Limb (tissue), 2 donors: ENCODE measurements around the gene TTC39B.

Experiments used
- DNase-seq, 2 donors: peaks; one replicate each; pipeline ENCODE4 v3.0.0-alpha.2; 2016; ENCODE audit errors: extremely low spot score in 2 of 2

Gene TTC39B

DNA sequence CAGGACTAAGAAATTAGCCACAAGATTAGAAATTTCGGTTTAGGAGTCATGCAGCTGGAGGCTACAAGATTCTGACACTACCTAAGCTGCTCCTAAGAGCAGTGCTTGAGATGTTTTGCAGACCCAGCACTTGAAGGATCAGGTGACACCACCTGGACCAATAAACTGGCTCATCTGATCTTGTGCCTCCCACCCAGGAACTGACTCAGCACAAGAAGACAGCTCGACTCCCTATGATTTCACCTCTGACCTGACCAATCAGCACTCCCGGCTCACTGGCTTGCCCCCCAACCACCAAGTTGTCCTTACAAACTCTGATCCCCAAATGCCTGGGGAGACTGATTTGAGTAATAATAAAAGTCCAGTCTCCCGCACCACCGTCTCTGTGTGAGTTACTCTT, 170.4 kb downstream of the TTC39B start:
- DNase-seq, result no peak

DNA sequence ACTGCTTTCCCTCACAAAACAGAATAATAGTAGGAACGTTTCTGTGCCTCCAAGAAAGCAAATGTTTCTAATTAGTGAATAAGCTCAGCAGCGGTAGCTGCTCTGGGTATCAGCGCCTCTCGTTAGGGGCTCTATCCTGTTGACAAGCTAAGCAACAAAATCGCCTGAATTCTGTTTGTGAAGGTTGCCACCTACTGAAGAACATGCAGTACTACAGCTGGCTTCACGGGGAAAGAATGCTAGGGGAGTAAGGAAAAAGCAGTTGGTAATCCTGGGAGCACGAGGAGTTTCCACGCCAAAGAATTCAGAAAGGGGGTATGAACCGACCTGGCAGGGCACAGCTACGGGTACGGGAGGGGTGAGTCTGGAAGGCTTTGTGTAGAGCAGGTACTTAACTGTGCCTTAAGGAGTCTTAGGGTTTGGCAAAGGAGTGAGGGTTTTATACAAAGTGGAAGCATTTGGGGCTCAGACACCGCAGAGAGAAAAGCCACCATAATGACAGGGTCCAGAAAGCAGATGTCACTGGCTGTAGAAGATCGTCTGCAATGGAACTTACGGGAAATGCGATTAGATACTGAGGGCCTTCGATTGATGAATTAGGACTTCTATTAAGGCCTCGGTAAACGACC, 171.7 kb downstream of the TTC39B start:
- DNase-seq, result peak; percentile 78 to 89

DNA sequence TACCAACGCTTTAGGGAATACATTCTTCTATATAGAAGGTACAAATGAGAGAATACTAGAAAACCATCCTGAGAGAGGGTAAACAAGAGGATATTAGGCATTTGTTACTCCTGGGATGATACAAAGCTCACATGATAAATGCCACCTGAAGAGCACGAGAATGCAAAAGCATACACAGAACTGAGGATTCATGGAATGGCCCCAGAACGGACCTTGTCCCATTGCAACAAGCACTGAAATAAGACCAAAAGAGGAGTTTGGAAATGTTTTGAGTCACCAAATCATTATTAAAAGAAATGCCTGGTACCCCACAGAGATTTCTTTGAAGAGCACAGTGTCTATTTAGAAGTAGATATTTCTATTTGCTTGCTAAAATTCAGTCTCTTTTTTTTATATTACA, 173.5 kb downstream of the TTC39B start:
- DNase-seq, result no peak

DNA sequence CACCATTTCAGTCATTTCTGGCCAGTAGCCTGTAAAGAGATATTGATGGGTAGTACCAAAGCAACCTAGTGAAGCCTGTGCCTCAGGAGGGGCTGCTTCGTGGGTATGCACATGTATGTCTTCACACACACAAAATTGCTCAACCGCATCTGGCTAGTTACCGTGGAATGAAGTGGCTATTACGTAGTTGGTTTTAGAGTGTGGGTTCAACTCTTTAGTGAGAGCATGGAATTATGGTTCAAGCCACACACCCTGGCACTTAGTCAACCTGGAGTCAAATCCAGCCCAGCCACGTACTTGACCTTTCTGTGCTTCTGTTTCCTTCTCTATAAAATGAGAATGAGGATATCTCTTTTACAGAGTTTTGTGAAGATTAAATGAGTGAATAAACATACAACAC, 174.9 kb downstream of the TTC39B start:
- DNase-seq, result no peak

DNA sequence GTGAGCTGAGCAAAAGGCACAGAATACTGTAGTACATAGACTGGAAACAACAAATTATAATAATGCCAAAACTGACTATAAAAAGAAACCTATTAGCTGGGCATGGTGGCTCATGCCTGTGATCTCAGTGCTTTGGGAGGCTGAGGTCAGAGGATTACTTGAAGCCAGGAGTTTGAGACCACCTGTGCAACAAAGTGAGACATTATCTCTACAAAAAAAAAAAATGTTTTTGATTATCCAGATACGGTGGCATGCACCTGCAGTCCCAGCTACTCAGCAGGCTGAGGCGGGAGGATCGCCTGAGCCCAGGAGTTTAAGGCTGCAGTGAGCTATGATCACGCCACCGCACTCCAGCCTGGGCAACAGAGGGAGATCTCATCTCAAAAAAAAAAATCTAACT, 175.9 kb downstream of the TTC39B start:
- DNase-seq, result no peak

DNA sequence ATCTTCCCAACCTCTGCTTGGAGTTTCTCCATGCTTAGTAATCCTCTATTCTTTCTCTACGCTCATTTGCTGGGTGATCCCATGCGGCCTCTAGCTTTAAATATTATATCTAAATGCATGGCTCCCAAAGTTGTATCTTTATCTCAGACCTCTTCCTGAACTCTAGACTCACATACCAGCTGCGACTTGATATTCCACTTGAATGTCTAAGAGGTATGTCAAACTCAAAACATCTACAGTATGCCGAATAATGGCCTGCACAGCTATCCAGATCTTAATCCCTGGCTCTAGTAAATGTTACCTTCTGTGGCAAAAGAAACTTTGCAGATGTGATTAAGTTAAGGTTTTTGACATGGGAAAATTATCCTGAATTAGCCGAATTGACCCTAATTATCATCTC, 179.2 kb downstream of the TTC39B start:
- DNase-seq, result no peak

DNA sequence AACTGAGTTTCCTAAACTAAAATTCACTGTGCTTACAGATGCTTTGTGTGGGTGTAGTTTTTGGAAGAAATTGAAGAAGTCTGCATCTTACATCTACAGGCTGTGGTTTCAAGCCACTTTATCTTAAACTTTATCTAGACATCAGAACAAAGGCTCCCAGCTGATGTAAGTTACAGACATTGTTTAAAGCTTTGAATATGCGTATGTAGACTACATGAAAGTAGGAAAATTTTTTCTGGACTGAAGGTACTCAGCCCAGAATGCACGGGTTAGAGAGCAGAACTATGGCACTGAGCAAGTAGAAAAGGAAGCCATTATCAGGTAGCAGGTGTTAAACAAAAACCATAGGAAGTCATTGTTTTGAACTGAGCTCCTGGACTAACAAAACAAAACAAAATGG, 185.4 kb downstream of the TTC39B start:
- DNase-seq, result no peak

DNA sequence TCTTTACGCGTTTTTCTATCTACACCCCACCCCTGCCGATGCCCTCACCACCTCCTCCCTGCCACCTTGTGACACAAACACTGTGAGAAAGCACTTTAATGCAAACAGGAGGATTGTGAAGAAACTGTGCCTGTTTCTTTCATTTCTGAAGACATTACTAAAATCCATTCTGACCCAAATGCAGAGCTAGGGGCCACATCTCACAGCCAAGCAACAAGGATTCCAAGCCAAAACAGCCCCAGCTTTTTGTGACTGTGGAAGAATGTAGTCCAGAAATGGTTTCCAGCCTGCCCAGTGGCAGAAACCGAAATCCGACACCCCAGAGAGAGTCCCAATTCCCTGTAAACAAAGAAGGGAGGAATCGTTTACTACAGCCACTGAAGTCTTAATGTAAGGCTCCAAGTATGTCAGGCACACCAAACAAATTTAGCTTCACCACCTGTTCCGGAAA, 190.9 kb downstream of the TTC39B start:
- peak; percentile 52 to 65 for DNase-seq

DNA sequence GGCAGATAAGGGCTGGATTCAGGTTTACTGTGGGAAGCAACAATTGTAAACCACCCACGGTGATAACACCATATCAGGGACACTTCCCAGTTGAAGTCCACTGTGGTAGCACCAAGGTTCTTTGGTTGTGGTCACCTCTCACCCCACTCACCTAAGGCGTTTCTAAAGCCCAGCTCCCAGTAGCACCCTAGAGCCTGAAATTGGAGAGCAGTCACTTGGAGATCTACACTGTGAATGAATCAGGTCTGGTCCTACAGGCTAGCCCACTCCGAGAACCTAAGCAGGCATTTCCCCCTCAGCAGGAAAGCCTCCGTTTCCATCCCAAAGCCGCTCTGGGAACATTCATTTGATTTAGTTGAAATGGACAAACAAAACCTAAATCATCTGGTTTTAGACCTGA, 191.3 kb downstream of the TTC39B start:
- DNase-seq, result no peak

DNA sequence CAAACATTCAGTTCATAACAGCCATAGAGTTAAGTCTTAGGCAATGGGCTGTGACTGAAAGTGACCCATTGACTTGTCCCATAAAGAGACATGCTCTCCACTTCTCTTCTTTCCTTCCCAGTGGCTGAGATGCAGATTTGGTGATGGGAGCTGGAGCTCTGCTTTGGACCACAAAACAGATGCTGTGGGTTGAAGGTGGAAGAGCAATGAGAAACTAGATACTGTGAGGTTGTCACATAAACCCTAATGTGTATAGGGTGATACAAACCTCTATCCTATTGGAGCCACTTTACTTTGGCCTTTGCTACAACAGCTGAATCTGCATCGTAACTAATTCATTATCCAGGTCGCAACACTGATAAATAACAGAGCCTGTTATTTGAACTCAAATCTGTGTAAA, 192.0 kb downstream of the TTC39B start:
- no peak for DNase-seq
